ELF-1 (cell line): Measurements from ENCODE around the gene ZNF277.

Experiments used
- DNase-seq: peaks from one replicate; pipeline ENCODE4 v3.0.0-alpha.2; 2016; ENCODE audit warnings: low read depth, low spot score

The ZNF277 gene

DNA sequence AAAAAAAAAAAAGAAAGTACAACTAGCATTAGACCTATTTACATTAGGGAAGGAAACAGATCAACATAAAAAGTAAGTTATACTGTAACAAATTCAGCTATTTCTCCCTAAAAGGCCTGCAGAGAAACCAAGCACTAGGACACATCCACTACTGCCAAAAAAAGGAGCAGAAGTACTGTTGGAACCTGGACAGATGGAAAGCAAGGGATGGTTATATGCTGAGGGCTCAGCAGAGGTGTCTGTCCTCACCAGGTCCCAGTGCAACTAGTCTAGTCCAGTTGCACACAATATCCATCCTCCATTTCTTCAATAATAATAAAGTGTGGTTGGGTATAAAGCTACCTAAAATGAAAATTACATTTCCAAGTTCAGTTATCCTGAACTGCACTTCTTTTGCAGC is 140.6 kb downstream of the ZNF277 start:
- no peak for DNase-seq

DNA sequence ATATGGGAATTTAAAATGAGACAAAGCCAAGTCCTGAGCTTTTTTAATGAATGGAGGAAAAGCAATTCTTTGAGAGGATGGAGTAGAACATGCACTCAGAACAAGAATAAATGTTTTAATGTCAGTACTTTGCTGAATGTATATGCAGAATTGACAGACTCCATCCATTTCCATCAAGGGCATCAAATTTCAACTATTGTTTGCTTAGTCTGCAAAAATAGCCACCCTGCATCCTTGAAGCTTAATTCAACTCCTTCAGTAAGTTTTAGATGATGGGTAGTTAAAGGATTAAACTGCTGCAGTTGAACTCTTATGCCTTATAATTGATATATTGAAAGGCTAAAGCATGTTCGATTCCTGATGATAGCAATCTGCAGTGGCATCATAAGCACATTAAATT is 144.1 kb downstream of the ZNF277 start:
- no peak for DNase-seq

DNA sequence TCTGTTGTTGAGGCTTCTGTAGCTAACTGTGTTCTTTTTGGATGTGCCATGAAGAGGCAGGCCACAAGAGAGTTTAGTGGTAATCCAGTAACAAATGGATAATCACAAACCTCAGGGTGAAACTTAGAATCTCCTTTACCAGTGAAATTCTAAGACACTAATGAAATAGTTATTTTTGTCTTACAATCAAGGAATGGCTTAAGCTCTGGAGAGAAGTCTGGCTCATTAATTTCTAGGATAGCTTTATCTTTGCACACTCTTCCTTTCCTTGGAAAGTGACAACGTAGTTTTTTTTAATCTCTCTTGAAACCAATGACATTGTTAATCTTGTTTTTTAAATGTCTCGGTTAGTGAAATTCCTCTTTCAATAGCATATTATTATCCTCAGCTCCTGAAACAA is 150.1 kb downstream of the ZNF277 start:
- no peak for DNase-seq

DNA sequence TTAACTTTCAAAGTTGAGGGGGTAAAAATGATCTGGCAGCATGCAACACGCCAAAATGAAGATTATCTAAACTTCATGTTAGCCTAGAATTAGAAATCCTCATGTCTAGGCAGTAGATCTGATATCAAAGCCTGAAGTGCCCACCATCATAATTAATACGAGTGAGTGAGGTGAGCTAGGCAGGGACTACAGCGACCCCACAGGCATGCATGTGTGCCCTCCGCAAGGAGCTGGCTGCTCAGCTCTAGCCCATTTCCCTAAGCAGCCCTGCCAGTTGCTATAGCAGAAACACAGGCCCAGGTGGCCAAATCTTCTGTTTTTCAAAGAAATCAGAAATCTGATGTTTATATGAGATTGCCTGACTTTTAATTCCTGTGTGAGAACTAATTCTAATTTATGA is 150.6 kb downstream of the ZNF277 start:
- DNase-seq = no peak

DNA sequence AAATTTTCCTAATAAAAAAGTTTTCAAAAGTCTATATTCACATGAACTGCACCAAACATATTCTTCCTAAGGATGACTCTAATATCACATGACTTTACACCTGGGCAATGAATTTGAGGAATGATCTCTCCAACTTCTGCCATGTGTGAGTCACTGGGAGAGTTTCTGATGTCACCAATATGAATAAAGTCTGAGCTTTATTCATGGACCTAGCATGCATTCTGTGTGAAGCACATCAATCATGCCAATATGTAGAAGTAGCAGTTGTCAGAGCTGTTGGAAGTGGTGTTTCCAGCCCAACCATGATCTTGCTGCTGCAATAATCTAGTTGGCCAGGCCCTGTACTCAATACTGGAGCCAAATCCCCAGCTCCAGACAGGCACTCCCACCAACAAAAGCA is 152.0 kb downstream of the ZNF277 start:
- no peak for DNase-seq

DNA sequence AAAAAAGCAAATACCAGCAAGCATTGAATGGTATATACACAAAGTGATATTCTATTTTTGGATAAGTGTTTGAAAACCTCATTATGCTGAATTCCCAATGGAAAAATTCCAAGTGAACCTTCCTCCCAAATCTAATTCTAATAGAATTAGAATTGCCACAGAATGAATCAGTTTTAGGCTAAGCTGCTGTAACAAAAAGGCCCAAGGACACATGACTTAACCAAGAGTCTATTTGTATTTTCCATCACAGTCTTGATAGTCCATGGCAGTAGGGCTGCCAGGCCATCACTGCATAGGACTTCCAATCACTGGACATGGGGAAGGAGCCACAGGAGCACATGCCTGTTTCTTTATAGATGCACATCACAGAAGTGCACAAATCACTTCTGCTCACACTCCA is 152.6 kb downstream of the ZNF277 start:
- DNase-seq = no peak

DNA sequence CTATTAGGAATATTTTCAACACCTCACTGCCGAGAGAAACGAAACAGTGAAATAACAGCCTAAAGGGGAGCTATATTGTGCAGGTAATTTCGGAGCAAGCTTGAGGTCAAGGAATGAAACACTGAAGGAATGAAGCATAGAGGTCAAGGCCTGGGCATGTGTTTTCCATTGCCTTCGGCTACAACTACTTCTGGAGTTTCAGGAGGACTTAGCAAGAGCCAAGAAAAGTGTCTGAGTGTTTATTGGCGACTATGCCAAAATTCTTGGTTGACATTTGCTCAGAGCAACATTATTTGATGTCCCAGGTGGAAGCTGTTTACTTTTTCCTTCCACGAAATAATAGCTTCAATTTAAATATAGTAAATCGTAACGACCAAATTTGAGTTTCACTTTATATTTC is 154.2 kb downstream of the ZNF277 start:
- DNase-seq = no peak

DNA sequence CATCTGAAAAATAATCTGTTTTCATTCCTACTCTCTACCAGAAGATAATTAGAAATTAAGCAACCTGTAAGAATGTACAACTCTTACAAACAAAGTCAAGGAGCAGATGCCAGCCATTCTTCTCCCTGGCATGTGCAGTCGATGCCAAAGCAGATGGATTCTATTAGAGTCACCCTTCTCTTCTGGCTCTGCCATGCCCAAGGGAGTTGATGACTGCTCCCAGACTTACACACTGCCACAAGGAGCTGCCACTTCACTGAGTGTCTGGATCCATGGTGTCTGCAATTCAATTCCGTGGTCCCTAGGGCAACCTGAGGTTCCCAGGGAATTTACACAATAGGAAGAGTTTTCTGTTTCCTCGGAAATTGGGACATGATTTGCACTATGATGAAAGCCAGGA is 154.7 kb downstream of the ZNF277 start:
- no peak for DNase-seq

DNA sequence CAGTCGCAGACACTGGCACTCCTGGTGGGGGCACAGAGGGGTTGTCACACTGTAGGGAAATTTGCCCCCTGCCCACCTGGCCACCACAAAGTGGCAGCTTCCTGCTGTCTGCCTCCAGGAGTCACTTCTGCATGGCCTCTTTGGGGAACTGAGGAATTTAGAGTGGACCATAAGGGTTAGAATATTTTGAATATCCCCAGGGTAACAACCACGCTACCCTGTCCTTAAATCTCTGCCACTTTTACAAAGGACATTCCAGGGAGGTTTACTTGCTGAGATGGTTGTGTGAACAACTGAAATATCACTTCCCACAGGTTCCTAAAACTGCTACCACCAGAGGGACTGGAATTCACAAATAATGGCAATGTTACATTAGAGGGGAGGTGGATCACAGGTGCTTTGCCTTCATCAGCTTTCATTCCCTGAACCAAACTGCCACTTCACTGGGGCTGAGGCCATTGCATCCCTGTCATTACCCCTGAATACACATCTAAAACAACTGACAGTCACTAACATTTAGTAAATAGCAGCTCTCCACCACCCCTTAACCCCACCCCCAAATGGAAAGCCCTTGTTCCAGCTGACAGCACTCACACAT is 155.7 kb downstream of the ZNF277 start:
- no peak for DNase-seq

DNA sequence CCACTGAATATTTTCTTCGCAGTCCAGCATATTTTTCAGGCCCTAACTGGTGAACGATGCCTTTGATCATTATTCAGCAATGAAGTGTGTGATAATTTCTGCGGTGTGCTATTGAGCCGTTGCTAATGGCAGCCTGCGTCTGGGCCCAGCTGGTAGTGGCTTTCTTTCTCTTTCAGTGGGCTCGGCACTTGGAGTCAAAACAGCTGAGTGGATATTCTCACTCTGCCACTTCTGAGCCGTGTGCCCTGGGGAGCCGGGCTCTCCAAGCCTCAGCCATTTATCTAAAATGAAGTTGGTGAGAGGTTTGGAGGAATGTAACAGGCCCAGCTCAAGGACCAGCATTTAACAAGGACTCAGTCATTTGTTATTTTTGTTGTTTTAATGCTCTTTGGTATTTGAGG is 156.2 kb downstream of the ZNF277 start:
- peak; percentile 27 for DNase-seq

DNA sequence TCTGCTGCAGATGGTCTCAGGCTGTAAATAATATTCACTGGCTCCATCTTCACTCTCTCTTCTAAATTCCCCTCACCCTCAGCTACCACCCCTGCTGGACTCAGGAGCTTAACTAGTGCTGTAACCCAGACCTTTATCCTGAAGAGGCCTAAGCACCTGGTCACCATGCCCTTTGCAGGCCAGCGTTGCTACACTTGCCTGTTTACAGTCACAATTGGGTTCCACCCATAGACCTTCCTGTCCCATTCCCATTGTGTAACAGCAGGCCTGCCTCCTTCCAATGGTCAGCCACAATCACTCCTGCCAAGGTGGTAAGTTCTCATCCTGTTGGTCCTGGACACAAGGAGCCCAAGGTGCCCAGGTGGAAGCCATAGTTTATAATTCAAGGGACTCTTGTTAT is 157.9 kb downstream of the ZNF277 start:
- no peak for DNase-seq

DNA sequence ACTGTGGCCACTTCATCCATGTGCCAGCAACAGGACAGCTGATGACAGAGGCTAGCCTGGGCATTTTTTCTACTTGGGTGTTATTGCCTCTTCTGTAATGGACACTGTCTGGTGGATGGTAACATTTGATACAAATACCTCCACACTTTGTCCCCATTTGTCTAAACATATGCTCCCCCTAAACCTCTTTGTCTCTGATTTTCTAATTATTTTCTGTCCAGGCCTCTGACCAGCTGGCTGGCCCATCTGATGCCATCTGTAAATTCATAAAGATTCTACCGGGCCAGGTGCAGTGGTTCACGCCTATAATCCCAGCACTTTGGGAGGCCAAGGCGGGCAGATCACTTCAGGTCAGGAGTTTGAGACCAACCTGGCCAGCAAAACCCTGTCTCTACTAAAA is 159.1 kb downstream of the ZNF277 start:
- DNase-seq = no peak

DNA sequence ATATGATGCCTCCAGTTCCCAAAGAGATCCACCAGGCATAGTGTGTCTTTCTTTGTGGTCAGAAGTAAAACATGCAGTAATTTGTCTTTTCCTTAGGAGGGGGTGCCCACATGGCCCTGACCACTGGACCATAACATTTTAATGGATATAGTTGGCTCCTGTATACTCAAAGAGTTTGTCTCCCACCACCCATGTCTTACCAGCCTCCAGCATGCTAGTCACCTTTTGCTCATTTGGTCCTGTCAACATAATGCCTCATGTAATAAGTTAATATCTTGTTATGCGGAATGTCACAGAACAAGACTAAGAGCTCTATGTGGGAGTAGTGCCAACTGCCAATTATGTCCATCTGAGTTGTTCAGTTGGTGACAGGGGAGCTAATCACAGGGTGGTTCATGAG is 160.4 kb downstream of the ZNF277 start:
- no peak for DNase-seq

DNA sequence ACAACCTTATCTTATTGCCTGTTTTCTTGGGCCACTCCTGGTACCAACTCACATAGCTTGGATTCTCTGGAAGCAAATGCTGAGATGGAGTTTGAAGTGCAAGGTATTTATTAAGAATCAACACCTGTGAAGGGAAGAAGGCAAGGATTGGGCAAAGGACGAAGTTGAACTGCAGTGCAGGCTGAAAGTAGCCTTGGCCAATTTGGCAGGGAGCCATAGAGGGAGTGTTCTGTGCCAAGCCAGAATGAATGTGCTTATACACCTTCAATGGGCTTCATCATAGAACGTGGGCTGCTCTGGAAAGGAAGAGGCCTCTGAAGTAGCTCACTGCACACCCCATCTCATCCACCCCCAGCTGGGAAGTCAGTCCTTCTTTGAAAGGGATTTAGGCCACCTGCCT is 163.9 kb downstream of the ZNF277 start:
- no peak for DNase-seq

DNA sequence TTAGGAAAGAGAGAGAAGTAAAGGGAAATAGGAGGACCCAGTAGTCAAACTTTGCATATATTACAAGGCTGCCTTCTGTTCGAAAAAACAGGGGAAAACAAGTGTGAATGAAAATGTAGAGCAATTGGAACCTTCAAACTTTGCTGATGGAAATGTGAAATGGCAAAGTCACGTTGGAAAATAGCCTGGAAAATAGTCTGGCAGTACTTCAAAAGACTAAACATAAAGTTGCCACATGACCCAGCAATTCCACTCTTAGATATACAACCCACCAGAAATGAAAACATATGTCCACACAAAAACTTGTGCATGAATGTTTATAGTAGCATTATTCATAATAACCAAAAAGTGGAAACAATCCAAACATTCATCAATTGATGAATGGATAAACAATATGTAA is 165.2 kb downstream of the ZNF277 start:
- no peak for DNase-seq

DNA sequence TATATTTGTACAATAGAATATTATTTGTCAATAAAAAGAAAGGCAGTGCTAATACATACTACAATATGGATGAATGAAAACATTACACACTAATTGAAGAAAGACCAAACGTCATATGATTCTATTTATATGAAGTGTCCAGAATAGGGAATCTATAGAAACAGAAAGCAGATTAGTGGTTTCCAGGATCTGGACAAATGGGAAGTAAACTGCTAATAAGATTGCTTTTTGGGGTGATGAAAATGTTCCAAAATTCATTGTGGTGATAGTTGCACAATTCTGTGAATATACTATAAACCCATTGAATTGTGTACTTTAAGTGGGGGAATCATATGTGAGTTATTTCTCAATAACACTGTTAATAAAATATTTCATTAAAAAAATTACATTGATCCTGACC is 165.6 kb downstream of the ZNF277 start:
- DNase-seq = no peak

DNA sequence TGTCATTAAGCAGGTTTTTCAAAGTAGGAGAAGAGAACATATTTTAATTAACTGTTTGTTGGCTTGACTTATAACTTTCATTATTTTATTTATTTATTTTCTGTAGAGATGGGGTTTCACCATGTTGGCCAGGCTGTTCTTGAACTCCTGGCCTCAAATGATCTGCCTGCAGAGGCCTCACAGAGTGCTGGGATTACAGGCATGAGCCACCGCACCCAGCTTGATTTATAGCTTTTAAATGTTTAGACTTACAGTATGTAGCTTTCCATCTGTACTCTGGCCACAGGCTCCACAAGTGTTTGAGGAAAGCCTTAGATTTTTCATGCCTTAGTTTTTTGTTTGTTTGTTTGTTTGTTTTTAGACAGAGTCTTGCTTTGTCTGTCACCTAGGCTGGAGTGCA is 171.1 kb downstream of the ZNF277 start:
- DNase-seq = no peak

DNA sequence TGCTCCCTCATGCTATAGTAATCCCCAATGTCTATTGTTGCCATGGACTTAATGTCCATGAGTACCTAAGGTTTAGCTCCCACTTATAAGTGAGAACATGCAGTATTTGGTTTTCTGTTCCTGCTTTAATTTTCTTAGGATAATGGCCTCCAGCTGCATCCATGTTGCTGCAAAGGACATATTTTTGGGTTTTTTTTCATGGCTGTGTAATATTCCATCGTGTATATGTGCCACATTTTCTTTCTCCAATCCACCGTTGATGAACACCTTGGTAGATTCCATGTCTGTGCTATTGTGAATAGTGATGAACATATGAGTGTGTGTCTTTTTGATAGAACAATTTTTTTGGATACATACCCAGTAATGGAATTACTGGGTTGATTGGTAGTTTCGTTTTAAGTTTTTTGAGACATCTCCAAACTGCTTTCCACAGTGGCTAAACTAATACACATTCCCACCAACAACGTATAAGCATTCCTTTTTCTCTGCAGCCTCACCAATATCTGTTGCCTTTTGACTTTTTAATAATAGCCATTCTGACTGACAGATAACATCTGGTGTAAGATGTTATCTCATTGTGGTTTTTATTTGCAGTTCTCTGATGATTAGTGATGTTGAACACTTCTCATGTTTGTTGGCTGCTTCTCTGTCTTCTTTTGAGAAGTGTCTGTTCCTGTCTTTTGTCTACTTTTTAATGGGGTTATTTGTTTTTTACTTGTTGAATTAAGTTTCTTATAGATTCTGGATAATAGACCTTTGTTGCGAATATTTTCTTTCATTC is 175.0 kb downstream of the ZNF277 start:
- no peak for DNase-seq

DNA sequence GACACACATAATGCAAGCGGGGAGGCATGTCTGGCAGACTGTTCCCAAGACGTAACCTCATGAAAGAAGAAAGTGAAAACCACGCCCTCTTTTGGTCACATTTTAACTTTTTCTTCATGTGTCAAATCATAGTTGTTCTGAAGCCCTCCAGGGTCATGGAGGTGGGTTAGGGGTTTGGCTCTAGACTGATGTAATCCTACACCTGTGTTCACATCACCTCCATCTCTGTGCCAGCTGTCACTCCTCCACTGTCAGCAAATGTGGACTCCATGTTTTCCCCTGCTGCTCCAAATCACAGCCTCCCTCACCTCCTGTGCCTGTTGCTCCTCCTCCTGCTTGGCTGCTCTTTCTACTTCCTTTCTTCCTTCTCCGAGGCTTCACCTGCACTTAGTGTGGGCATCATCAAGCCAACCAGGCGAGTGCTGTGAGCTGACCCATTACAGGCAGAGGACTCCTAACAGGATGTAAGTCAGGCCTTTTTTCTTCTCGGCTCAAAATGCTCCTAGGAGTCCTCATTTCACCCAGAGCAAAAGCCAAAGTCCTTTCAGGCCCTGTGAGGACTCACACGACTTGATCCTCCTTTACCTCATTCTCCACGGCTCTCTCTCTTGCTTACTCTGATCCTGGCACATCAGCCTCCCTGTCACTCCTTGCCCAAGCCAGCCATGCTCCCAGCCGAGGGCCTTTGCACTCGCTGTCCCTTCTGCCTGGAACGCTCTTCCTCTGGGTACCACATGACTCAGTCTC is 177.3 kb downstream of the ZNF277 start:
- DNase-seq = peak; percentile 19

DNA sequence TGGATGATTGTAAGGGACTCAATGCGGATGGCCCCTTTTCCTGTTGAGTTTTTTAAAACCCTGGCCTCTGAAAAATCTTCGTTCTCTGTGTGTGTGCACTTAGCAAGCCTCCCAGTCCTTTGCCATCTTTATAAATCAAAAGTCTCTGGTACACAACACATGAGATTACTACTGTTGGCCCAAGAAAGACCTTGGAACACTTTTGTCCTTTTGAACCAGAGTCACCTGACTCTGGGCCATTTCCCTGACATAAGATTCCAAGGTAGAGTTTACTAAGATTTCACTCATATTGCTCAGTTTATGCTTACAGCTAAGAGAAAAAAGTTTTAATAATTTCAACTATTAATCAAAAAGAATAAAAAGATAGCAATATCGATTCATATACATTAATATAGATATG is 179.0 kb downstream of the ZNF277 start:
- no peak for DNase-seq

DNA sequence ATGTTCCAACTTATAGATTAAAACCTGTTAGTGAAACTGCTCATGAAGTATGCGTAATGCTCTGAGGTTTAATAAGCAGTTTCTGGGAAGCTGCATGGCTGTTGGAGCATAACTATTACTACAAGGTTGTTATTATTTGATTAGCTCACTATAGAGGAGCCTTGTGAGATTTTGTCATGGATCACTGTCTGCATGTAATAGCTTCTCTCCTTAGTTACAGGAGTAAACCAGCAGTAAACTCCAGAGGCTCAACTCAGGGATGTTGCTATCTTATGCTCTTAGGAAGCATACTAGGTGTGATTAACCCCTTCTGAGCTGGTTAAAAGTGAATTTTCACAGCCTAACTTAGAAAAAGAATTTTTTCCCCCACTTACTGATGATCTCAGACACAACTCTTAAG is 180.1 kb downstream of the ZNF277 start:
- DNase-seq = no peak

DNA sequence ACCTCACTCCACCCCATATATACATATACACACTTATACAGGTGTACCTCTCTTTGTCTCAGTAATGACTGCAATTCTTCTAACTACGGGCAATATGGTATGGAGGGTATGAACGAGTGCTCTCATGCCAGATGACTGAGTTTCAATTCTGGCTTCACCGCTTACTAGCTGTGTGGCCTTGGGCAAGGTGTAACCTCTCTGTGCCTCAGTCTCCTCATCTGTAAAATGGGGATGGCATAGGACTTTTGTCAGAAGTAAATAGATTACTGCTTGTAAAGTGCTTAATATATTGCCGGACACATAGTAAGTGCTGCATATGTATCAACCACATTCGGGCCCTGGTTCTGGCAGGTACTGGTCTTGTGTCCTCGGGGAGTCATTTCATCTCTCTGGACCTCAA is 183.7 kb downstream of the ZNF277 start:
- no peak for DNase-seq
